Testis (tissue), 3 donors: ENCODE data around the gene IER3. TPM values are rescaled to one million over a fixed set of nuclear protein-coding genes. Genes with fewer than 3 reads are reported as not detected.
"Not testable (repeated sequence)": the region's sequence is repeated elsewhere in the genome, so short reads cannot be mapped to it uniquely, and the experiment has no call there.

Experiments
- DNase-seq: peaks from one replicate; pipeline ENCODE4 v3.0.0-alpha.2; 2019
- H3K27ac ChIP-seq, 2 donors: fragments of 200-600 bp; sonication (generic); one replicate each; pipeline ENCODE4 v1.5.1; 2019
- H3K27me3 ChIP-seq: fragments of 200-600 bp; sonication (generic); one replicate; pipeline ENCODE4 v1.5.1; 2019
- H3K36me3 ChIP-seq: fragments of 200-600 bp; sonication (generic); one replicate; pipeline ENCODE4 v1.5.1; 2017; ENCODE audit warnings: low read depth; ENCODE audit errors: missing control alignments
- H3K4me1 ChIP-seq: fragments of 200-600 bp; sonication (generic); one replicate; pipeline ENCODE4 v1.5.1; 2019
- H3K4me3 ChIP-seq, 2 donors: fragments of 200-600 bp; sonication (generic); one replicate each; pipeline ENCODE4 v1.5.1; 2017 to 2019
- H3K9me3 ChIP-seq: fragments of 200-600 bp; sonication (generic); one replicate; pipeline ENCODE4 v1.5.1; 2017
- CTCF ChIP-seq, 3 experiments: fragments of 450-650 bp in 2 of 3; fragments of 200-600 bp in 1 of 3; sonication (generic) in 1 of 3; IDR thresholded peaks; one replicate each; pipeline ENCODE4 v1.5.1; 2016 to 2019; ENCODE audit warnings: antibody characterized with exemption in 3 of 3, mild to moderate bottlenecking in 2 of 3, moderate library complexity in 1 of 3
- POLR2A ChIP-seq: fragments of 450-650 bp; IDR thresholded peaks from one replicate; pipeline ENCODE4 v1.6.1; 2017; ENCODE audit warnings: antibody characterized with exemption, mild to moderate bottlenecking, moderate library complexity
- WGBS, 2 donors: methylation state at CpG; one replicate each; pipeline ENCODE4 v1.1.5; 2018; 5-methylcytosine and 5-hydroxymethylcytosine counted together
- intact Hi-C: fragments of 100-400 bp; cut with DNase I; formaldehyde crosslinking; loops from one replicate; pipeline ENCODE4 v1.15.1; 2023; ENCODE audit warnings: low total_unique reads
- polyA plus RNA-seq: library from polyadenylated mRNA; stranded (reverse); fragments of 350-450 nt; fragmentation: Illumina TruSeq; extraction: RNeasy Lipid Tissue Mini Kit (QIAGEN cat#74804); gene quantifications from one replicate; pipeline ENCODE4 v1.2.3, GENCODE V29; 2014; ENCODE audit warnings: low read depth, low replicate concordance; ENCODE audit not compliant: insufficient read depth
- total RNA-seq, 2 donors: library from RNA; depleted of rRNA; stranded (reverse); fragments of >200 nt; gene quantifications; one replicate each; pipeline ENCODE4 v1.2.3, GENCODE V29; 2016

The IER3 gene
- total and polyA plus RNA-seq, 3 donors from 2014 or later = 1.4 to 11.1 (median 7.7) TPM

GRCh38 chr6:30727920-30728553, 16.3 kb downstream of the IER3 start:
- H3K4me3 ChIP-seq = no peak overlapping the region
- H3K4me1 ChIP-seq = peaks cover 10% of the 10 kb centered on the region
- no peaks in the 10 kb centered on the region for H3K27me3 ChIP-seq
- no peaks in the 10 kb centered on the region for H3K9me3 ChIP-seq
- no peak for DNase-seq
- WGBS, 2 donors = 46 to 56% methylated on average over 7 of the region's 7 CpGs
- intact Hi-C loops = loop anchor here (10.0 kb wide), 1 partner anchor 1083 kb away; no protein-coding TSS in a partner anchor
- TF ChIP-seq CTCF (IDR thresholded peaks at IDR 0.05) (no peak), POLR2A (no peak)
- H3K27ac ChIP-seq = peak overlapping the region in 1 of 2 donors; percentile 32
- no peaks in the 10 kb centered on the region for H3K36me3 ChIP-seq

- intact Hi-C loops = loop anchor here (10.0 kb wide), 1 partner anchor 1082 kb away; no protein-coding TSS in a partner anchor
- Histone ChIP-seq H3K4me1 (peaks cover 20% of the 10 kb centered on the region), H3K9me3 (no peaks in the 10 kb centered on the region), H3K36me3 (no peaks in the 10 kb centered on the region), H3K27ac (no peak overlapping the region), H3K27me3 (no peaks in the 10 kb centered on the region), H3K4me3 (no peak overlapping the region)
- WGBS, 2 donors = 88 to 90% methylated on average over 11 of the region's 11 CpGs
- TF ChIP-seq CTCF (IDR thresholded peaks at IDR 0.05) (no peak), POLR2A (no peak)
- no peak for DNase-seq
Measured at GRCh38 chr6:30726506-30727413, 17.6 kb downstream of the IER3 start.

GRCh38 chr6:30725713-30726505, 18.4 kb downstream of the IER3 start:
- intact Hi-C loops = loop anchor here (10.0 kb wide), 1 partner anchor 1081 kb away; no protein-coding TSS in a partner anchor
- Histone ChIP-seq H3K4me3 (no peak overlapping the region), H3K27ac (no peak overlapping the region), H3K27me3 (no peaks in the 10 kb centered on the region), H3K9me3 (no peaks in the 10 kb centered on the region), H3K36me3 (no peaks in the 10 kb centered on the region), H3K4me1 (peaks cover 20% of the 10 kb centered on the region)
- TF ChIP-seq POLR2A = no peak
- TF ChIP-seq CTCF (IDR thresholded peaks at IDR 0.05) = no peak
- DNase-seq = no peak
- WGBS, 2 donors = 67 to 71% methylated on average over 2 to 3 of the region's 3 CpGs

- Histone ChIP-seq H3K36me3 (no peaks in the 10 kb centered on the region), H3K27me3 (no peaks in the 10 kb centered on the region), H3K4me3 (no peak overlapping the region), H3K27ac (no peak overlapping the region), H3K4me1 (peaks cover 20% of the 10 kb centered on the region), H3K9me3 (no peaks in the 10 kb centered on the region)
- 46 to 47% methylated on average over 6 of the region's 6 CpGs for WGBS, 2 donors
- intact Hi-C loops = loop anchor here (10.0 kb wide), 1 partner anchor 1080 kb away; no protein-coding TSS in a partner anchor
- TF ChIP-seq POLR2A (no peak), CTCF (IDR thresholded peaks at IDR 0.05) (no peak)
- no peak for DNase-seq
Measured at GRCh38 chr6:30724906-30725667, 19.3 kb downstream of the IER3 start.

GRCh38 chr6:30723843-30724741, 20.3 kb downstream of the IER3 start:
- not testable (repeated sequence) for H3K27me3 ChIP-seq, H3K9me3 ChIP-seq, H3K36me3 ChIP-seq, H3K27ac ChIP-seq, H3K4me3 ChIP-seq, DNase-seq
- peaks cover 20% of the 10 kb centered on the region for H3K4me1 ChIP-seq
- 68 to 75% methylated on average over 18 to 29 of the region's 29 CpGs for WGBS, 2 donors
- intact Hi-C loops = loop anchor here (2.0 to 10.0 kb wide), 2 partner anchors 45 to 1079 kb away; no protein-coding TSS in a partner anchor
